ENCODE results near the gene VN1R5.

The VN1R5 gene

DNA sequence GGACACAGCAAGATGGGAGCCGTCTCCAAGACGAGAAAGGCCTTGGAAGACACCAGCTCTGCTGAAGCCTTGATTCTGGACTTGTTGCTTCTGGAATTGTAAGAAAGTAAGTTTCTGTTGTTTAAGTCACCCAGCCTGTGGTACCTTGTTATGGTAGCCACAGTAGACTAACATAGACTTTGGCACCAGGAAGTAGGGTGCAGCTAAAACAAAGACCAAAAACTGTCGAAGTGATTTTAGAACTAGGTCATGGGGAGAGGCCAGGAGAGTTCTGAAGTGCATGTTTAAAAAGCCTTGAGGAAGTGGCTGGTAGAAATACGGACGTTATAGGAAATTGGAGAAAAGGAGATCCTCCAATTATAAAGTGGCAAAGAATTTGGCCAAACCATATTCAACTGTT, 47.3 kb downstream of the VN1R5 start:
- no peak for DNase-seq

DNA sequence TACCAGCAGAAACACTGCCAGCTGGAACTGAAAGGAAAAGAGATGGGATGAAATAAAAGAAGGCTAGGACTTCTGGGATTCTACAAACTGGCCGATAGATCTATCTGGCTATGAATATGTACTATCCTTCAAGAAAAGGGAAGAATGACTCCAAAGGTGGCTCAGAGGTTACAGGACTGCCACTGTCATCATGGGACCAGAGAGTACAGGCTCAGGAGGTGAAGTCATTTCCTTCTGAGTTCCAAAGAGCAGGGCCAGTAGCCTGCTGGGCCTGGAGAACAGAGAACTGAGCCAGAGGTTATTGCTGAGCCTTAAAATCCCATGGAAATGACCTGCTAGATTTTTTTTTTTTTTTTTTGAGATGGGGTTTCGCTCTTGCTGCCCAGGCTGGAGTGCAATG, 48.2 kb downstream of the VN1R5 start:
- no peak for DNase-seq
